Ovary (tissue), 9 donors: Measurements from ENCODE around the gene SFMBT2. TPM values are rescaled to one million over a fixed set of nuclear protein-coding genes. Genes with fewer than 3 reads are reported as not detected.

Source experiments
- DNase-seq, 5 donors: peaks; one replicate each; pipeline ENCODE4 v3.0.0-alpha.2; 2019 to 2020
- H3K27ac ChIP-seq, 2 donors: fragments of 200-600 bp; one replicate each; pipeline versions ENCODE4 v1.5.1 to v1.8.0; 2019 to 2022
- H3K27me3 ChIP-seq: fragments of 200-600 bp; one replicate; pipeline ENCODE4 v1.8.0; 2022
- H3K36me3 ChIP-seq: fragments of 200-600 bp; sonication (generic); one replicate; pipeline ENCODE4 v1.5.1; 2019
- H3K4me1 ChIP-seq: one replicate; pipeline ENCODE4 v1.8.1; 2013; ENCODE audit warnings: mild to moderate bottlenecking, moderate library complexity; ENCODE audit not compliant: insufficient read depth
- H3K4me3 ChIP-seq: fragments of 200-600 bp; sonication (generic); one replicate; pipeline ENCODE4 v1.5.1; 2017
- H3K9me3 ChIP-seq, 2 donors: fragments of 200-600 bp in 1 of 2; sonication (generic) in 1 of 2; one replicate each; pipeline versions ENCODE4 v1.5.1 to v1.8.1; 2013 to 2019; ENCODE audit warnings: mild to moderate bottlenecking in 1 of 2, moderate library complexity in 1 of 2
- CTCF ChIP-seq, 3 donors: fragments of 450-650 bp in 2 of 3; fragments of 200-600 bp in 1 of 3; IDR thresholded peaks; one replicate each; pipeline versions ENCODE4 v1.5.1 to v1.8.0; 2016 to 2022; ENCODE audit warnings: antibody characterized with exemption in 3 of 3, mild to moderate bottlenecking in 1 of 3
- EP300 ChIP-seq: sonication (generic); formaldehyde crosslinking; IDR thresholded peaks from one replicate; pipeline ENCODE4 v1.6.1; 2017; ENCODE audit warnings: antibody characterized with exemption
- POLR2A ChIP-seq: fragments of 450-650 bp; IDR thresholded peaks from one replicate; pipeline ENCODE4 v1.6.1; 2017; ENCODE audit warnings: antibody characterized with exemption, mild to moderate bottlenecking, moderate library complexity
- WGBS, 3 donors: extraction: QIAGEN DNeasy Blood & Tissue Kit in 1 of 3; methylation state at CpG; one replicate each; pipeline versions ENCODE4 v1.1.5 to v1.1.7; 2013 to 2017; 5-methylcytosine and 5-hydroxymethylcytosine counted together
- intact Hi-C, 4 donors: fragments of 100-400 bp; cut with DNase I; formaldehyde crosslinking; loops; one replicate each; pipeline versions ENCODE4 v1.11.0 to v1.15.1; 2022 to 2023
- polyA plus RNA-seq, 2 donors: library from polyadenylated mRNA; stranded (reverse); fragments of 200-250 nt in 1 of 2; fragments of 350-450 nt in 1 of 2; fragmentation: Illumina TruSeq in 1 of 2; extraction: RNeasy Lipid Tissue Mini Kit (QIAGEN cat#74804) in 1 of 2; gene quantifications; one replicate each; pipeline ENCODE4 v1.2.3, GENCODE V29; 2013 to 2014
- total RNA-seq, 7 donors: library from RNA; depleted of rRNA in 2 of 7; stranded (reverse); fragments of >200 nt in 2 of 7; fragmentation: NEBNext Ultra II Directional in 3 of 7; extraction: Animal tissue kit (Norgen Biotek cat#: 25700) in 3 of 7; gene quantifications; one replicate each; pipeline versions ENCODE4 v1.1.0 to v1.2.4, GENCODE V29; 2016 to 2023
- donor health status: DM: no; HTN: no; CAD: no; lungs with moderate emphysema.
- donor health status: DM: no; HTN: no; CAD: no.
- donor health status: Bipolar disorder and iron deficiency.
- donor health status: DM: yes; HTN: yes; CAD: no.
- donor health status: DM: no; HTN: no; CAD: no.
- donor health status: DM: yes; HTN: yes; CAD: no.

SFMBT2 gene
- total and polyA plus RNA-seq, 9 donors, result 5.0 to 28.1 (median 17.8) TPM

- Histone ChIP-seq H3K36me3 (no peaks in the 10 kb centered on the region), H3K9me3 (no peaks in the 10 kb centered on the region), H3K4me1 (no peaks in the 10 kb centered on the region), H3K27ac (no peak overlapping the region), H3K27me3 (no peaks in the 10 kb centered on the region), H3K4me3 (no peak overlapping the region)
- WGBS, 3 donors, result 84 to 90% (median 87%) methylated on average over 11 of the region's 11 CpGs
- intact Hi-C loops, result no loop called here
- TF ChIP-seq EP300 (no peak), CTCF (IDR thresholded peaks at IDR 0.05) (no peak), POLR2A (no peak)
- DNase-seq, result no peak
Measured at GRCh38 chr10:7248585-7249164, 162.2 kb downstream of the SFMBT2 start.

- no peak for DNase-seq
- H3K27ac ChIP-seq, result no peak overlapping the region
- intact Hi-C loops, result no loop called here
- H3K36me3 ChIP-seq, result no peaks in the 10 kb centered on the region
- no peaks in the 10 kb centered on the region for H3K4me1 ChIP-seq
- H3K9me3 ChIP-seq, result no peaks in the 10 kb centered on the region
- TF ChIP-seq EP300 (no peak), POLR2A (no peak), CTCF (IDR thresholded peaks at IDR 0.05) (no peak)
- 88 to 90% (median 88%) methylated on average over 8 of the region's 8 CpGs for WGBS, 3 donors
- no peak overlapping the region for H3K4me3 ChIP-seq
- no peaks in the 10 kb centered on the region for H3K27me3 ChIP-seq
Measured at GRCh38 chr10:7248148-7248547, 162.7 kb downstream of the SFMBT2 start.

- WGBS, 3 donors, result 73 to 79% (median 78%) methylated on average over 4 of the region's 4 CpGs
- no peak overlapping the region for H3K4me3 ChIP-seq
- no peaks in the 10 kb centered on the region for H3K4me1 ChIP-seq
- H3K9me3 ChIP-seq, result no peaks in the 10 kb centered on the region
- H3K36me3 ChIP-seq, result no peaks in the 10 kb centered on the region
- no peak overlapping the region for H3K27ac ChIP-seq
- TF ChIP-seq POLR2A (no peak), EP300 (no peak)
- intact Hi-C loops, result no loop called here
- DNase-seq, result no peak
- H3K27me3 ChIP-seq, result no peaks in the 10 kb centered on the region
Measured at GRCh38 chr10:7245505-7245904, 165.3 kb downstream of the SFMBT2 start.

GRCh38 chr10:7243873-7244272 lies 167.0 kb downstream of the SFMBT2 start:
- no peaks in the 10 kb centered on the region for H3K36me3 ChIP-seq
- no peaks in the 10 kb centered on the region for H3K9me3 ChIP-seq
- H3K4me3 ChIP-seq, result no peak overlapping the region
- H3K4me1 ChIP-seq, result no peaks in the 10 kb centered on the region
- WGBS, 3 donors, result 37 to 57% (median 55%) methylated on average over 3 of the region's 3 CpGs
- H3K27me3 ChIP-seq, result no peaks in the 10 kb centered on the region
- intact Hi-C loops, result no loop called here
- TF ChIP-seq POLR2A (no peak), EP300 (no peak), CTCF (IDR thresholded peaks at IDR 0.05) (no peak)
- DNase-seq, result no peak
- no peak overlapping the region for H3K27ac ChIP-seq

- no peak for TF ChIP-seq CTCF (IDR thresholded peaks at IDR 0.05)
- no peak for TF ChIP-seq POLR2A
- no peak for TF ChIP-seq EP300
Measured at GRCh38 chr10:7243139-7243538, 167.7 kb downstream of the SFMBT2 start.

More at GRCh38 chr10:7243139-7243538, 167.7 kb downstream of the SFMBT2 start:
- H3K27ac ChIP-seq, result no peak overlapping the region
- no peaks in the 10 kb centered on the region for H3K9me3 ChIP-seq
- WGBS, 3 donors, result 82 to 95% (median 94%) methylated on average over 6 of the region's 6 CpGs
- no peaks in the 10 kb centered on the region for H3K36me3 ChIP-seq
- H3K27me3 ChIP-seq, result no peaks in the 10 kb centered on the region
- DNase-seq, result no peak
- H3K4me3 ChIP-seq, result no peak overlapping the region
- intact Hi-C loops, result no loop called here
- no peaks in the 10 kb centered on the region for H3K4me1 ChIP-seq
